PC-9 (cell line): ENCODE results near the gene PPP6C. TPM values are rescaled to one million over a fixed set of nuclear protein-coding genes. Genes with fewer than 3 reads are reported as not detected.
"Not testable (repeated sequence)": the region's sequence is repeated elsewhere in the genome, so short reads cannot be mapped to it uniquely, and the experiment has no call there.

Experiments used
- BruUV-seq: library from RNA; stranded (reverse); fragments of 400-500 nt; replicated peaks from 2 replicates; lab custom pipeline; 2021; lab: Mats Ljungman, UMichigan
- CTCF ChIA-PET: fragments of 300-600 bp; sonication (Branson Sonifier 250); formaldehyde crosslinking; loops from one replicate; lab custom pipeline; 2022; ENCODE audit warnings: antibody characterized with exemption; lab: Charles Lee
- POLR2A ChIA-PET: fragments of 300-600 bp; sonication (Branson Sonifier 250); formaldehyde crosslinking; loops from one replicate; lab custom pipeline; 2022; ENCODE audit warnings: antibody characterized with exemption; ENCODE audit not compliant: unreplicated experiment; lab: Charles Lee
- DNase-seq, 2 experiments: peaks; one replicate each; pipeline versions ENCODE4 v3.0.0 to v3.0.0-alpha.2; 2015 to 2022; ENCODE audit warnings: mixed read lengths in 1 of 2
- H2AFZ ChIP-seq: fragments of 200-600 bp; sonication (generic); 2 replicates; pipeline ENCODE4 v1.8.1; 2017; ENCODE audit warnings: antibody characterized with exemption
- H3F3A ChIP-seq: fragments of 200-600 bp; sonication (generic); 2 replicates; pipeline ENCODE4 v1.8.1; 2017; ENCODE audit warnings: antibody characterized with exemption, mild to moderate bottlenecking, low read depth; ENCODE audit not compliant: insufficient read depth
- H3K27ac ChIP-seq: fragments of 200-600 bp; sonication (generic); 2 replicates; pipeline ENCODE4 v1.6.1; 2016; ENCODE audit warnings: mixed run types
- H3K27me3 ChIP-seq: fragments of 200-600 bp; sonication (generic); 2 replicates; pipeline ENCODE4 v1.6.1; 2016; ENCODE audit warnings: low read depth, mixed run types; ENCODE audit not compliant: insufficient read depth
- H3K36me3 ChIP-seq: fragments of 200-600 bp; sonication (generic); 2 replicates; pipeline ENCODE4 v1.6.1; 2016; ENCODE audit warnings: low read depth, mixed run types
- H3K4me1 ChIP-seq: fragments of 200-600 bp; sonication (generic); replicated peaks from 2 replicates; pipeline ENCODE4 v1.6.1; 2016; ENCODE audit warnings: mixed run types; ENCODE audit not compliant: insufficient read depth
- H3K4me2 ChIP-seq: fragments of 200-600 bp; sonication (generic); 2 replicates; pipeline ENCODE4 v1.6.1; 2017; ENCODE audit warnings: mixed run types
- H3K4me3 ChIP-seq: fragments of 200-600 bp; sonication (generic); 2 replicates; pipeline ENCODE4 v1.6.1; 2016; ENCODE audit warnings: mixed run types
- H3K79me2 ChIP-seq: fragments of 200-600 bp; sonication (generic); 2 replicates; pipeline ENCODE4 v1.6.1; 2017; ENCODE audit warnings: low read depth, mixed run types
- H3K9me2 ChIP-seq: fragments of 200-600 bp; sonication (generic); 2 replicates; pipeline ENCODE4 v1.8.1; 2017; ENCODE audit warnings: mild to moderate bottlenecking; ENCODE audit not compliant: insufficient read depth
- H3K9me3 ChIP-seq: fragments of 200-600 bp; sonication (generic); 2 replicates; pipeline ENCODE4 v1.8.1; 2016; ENCODE audit warnings: low read depth; ENCODE audit not compliant: insufficient read depth
- H4K20me1 ChIP-seq: fragments of 200-600 bp; sonication (generic); 2 replicates; pipeline ENCODE4 v1.8.1; 2017; ENCODE audit not compliant: insufficient read depth
- EZH2 ChIP-seq: fragments of 200-600 bp; sonication (generic); IDR thresholded peaks from 2 replicates; pipeline ENCODE4 v1.8.0; 2017; ENCODE audit warnings: antibody characterized with exemption, low read depth
- intact Hi-C: fragments of 100-400 bp; cut with micrococcal nuclease; formaldehyde crosslinking; loops from one replicate; pipeline ENCODE4 v1.10.0; 2022; ENCODE audit not compliant: unreplicated experiment
- total RNA-seq: library from RNA; stranded (reverse); gene quantifications from 2 replicates; pipeline ENCODE4 v1.2.3, GENCODE V29; 2021
- TF ChIP-seq, protein P1 (sequence below): fragments of 200-600 bp; sonication (generic); conservative IDR thresholded peaks from 2 replicates; pipeline ENCODE4 v1.6.1; 2017; ENCODE audit warnings: mixed run types, antibody characterized with exemption, mild to moderate bottlenecking, moderate library complexity

The PPP6C gene
- total RNA-seq, 1 experiment from 2014 or later, result 49.6 TPM

DNA sequence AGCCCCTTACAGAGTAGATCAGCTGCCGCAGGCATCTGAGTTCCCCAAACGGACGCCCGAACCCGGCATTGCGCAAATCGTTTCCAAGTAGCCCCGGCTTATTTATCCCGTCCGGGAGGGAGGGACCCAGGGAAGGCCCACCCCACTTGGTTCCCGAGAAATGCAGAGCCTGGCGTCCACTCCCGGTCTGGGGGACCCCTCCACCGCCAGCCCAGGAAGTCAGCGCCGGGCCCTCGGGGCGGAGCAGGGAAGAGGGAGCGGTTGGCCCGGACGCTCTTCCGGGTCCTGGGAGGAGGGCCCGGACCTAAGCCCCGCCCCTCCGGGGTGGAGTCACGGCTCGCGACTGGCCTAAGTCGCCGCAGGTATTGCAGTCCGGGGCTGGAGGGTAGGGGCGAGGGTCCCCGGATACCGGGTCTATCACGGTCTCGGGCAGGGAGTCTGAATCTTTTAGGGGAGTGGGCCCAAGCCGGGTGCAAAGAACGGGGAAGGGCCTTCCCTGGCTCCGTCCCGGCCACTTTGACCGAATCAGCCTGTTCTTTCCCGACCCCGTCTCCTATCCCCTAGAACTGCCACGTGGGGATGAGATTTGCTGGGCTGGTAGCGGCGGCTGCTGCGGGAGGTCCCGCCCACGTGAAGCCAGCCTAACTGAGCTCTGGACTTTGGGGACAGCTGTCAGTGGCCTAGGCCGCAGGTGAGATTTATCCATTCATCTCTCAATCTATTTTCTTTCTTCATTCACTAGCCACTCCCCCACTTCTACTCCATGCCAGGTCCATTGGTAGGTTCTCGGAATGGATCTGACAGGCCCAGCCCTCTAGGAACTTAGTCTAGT, 10.8 kb upstream of the PPP6C start, which contains the start of gene RABEPK:
TSS of gene RABEPK (plus strand) at position 327 of the 832 bp plus-strand sequence. CDS start 2,472 bp downstream, outside the sequence.
- Histone ChIP-seq H4K20me1 (no peaks in the 10 kb centered on the region), H2AFZ (peak within 1 kb of the TSS; percentile 83), H3K36me3 (peaks cover 8% of the 10 kb centered on the region; the same call in 1 of the 2 replicates), H3K4me2 (peak within 1 kb of the TSS; percentile 77), H3K79me2 (peaks cover 12% of the 10 kb centered on the region), H3K4me1 (peaks cover 7% of the 10 kb centered on the region), H3K27ac (peak within 1 kb of the TSS; percentile 54), H3K9me2 (no peaks in the 10 kb centered on the region), H3K4me3 (peak within 1 kb of the TSS; percentile 65), H3K27me3 (no peaks in the 10 kb centered on the region), H3K9me3 (no peaks in the 10 kb centered on the region), H3F3A (peaks cover 24% of the 10 kb centered on the region; the same call in 1 of the 2 replicates)
- intact Hi-C loops, result loop anchor here (1.0 to 5.0 kb wide), 4 partner anchors 11 to 428 kb away; partner anchors contain the start of genes HSPA5, NR6A1 and PPP6C
- BruUV-seq, result TSS peak; percentile 87
- POLR2A ChIA-PET, result interaction anchor here (0.6 to 1.0 kb wide), 4 partner anchors 30 to 200 kb away, joined by 3 to 6 read pairs (median 4); no protein-coding TSS in a partner anchor
- TF ChIP-seq, protein P1, sequence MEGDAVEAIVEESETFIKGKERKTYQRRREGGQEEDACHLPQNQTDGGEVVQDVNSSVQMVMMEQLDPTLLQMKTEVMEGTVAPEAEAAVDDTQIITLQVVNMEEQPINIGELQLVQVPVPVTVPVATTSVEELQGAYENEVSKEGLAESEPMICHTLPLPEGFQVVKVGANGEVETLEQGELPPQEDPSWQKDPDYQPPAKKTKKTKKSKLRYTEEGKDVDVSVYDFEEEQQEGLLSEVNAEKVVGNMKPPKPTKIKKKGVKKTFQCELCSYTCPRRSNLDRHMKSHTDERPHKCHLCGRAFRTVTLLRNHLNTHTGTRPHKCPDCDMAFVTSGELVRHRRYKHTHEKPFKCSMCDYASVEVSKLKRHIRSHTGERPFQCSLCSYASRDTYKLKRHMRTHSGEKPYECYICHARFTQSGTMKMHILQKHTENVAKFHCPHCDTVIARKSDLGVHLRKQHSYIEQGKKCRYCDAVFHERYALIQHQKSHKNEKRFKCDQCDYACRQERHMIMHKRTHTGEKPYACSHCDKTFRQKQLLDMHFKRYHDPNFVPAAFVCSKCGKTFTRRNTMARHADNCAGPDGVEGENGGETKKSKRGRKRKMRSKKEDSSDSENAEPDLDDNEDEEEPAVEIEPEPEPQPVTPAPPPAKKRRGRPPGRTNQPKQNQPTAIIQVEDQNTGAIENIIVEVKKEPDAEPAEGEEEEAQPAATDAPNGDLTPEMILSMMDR, result no peak
- CTCF ChIA-PET, result interaction anchor here (1.2 kb wide), 1 partner anchor 348 kb away, joined by 3 read pairs; no protein-coding TSS in a partner anchor
- DNase-seq, result peak; percentile 83 to 96

DNA sequence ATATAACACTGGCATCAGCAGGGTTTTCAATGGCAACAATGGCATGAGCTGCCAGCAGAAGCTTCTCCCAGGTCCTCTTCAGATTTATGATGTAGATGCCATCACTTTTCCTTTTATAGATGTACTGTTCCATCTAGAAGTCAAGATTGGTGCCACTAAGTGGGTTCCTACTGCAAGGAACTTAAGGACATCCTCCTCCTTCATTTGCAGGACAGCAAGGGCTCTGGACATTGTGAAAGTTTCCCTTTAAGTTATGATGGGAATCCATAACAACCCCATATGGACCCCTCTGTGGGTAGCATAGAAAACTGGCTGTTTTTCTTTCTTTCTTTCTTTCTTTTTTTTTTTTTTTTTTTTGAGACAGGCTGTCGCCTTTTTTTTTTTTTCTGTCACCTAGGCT, 6.0 kb upstream of the PPP6C start:
- H2AFZ ChIP-seq, H4K20me1 ChIP-seq, BruUV-seq, H3K79me2 ChIP-seq, H3K4me1 ChIP-seq, H3K4me2 ChIP-seq, intact Hi-C loops, H3K4me3 ChIP-seq, H3K36me3 ChIP-seq, CTCF ChIA-PET, H3K9me3 ChIP-seq, DNase-seq, H3K27me3 ChIP-seq, H3K27ac ChIP-seq, H3K9me2 ChIP-seq: not testable (repeated sequence)
- POLR2A ChIA-PET, result interaction anchor here (0.6 kb wide), 1 partner anchor 346 kb away, joined by 3 read pairs; no protein-coding TSS in a partner anchor
- peaks cover 16% of the 10 kb centered on the region; the same call in 1 of the 2 replicates for H3F3A ChIP-seq

DNA sequence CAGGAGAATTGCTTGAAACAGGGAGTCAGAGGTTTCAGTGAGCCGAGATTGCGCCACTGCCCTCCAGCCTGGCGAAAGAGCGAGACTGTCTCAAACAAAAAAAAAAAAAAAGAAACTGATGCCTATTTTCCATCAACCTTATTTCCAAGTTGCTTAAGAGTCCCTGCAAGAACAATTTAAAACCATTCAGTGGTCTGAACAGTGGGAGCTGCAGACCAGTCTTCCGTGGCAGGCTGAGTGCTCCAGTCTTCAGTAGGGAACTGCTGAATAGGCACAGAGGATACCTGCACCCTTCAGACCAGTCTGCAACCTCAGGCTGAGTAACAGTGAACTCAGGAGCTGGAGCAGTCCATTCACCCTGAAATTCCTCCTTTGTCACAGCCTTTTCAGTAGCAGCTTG, 4.9 kb upstream of the PPP6C start:
- H4K20me1 ChIP-seq, CTCF ChIA-PET, H3K9me3 ChIP-seq, H3K9me2 ChIP-seq, H3K27ac ChIP-seq, H3K79me2 ChIP-seq, H3F3A ChIP-seq, H3K27me3 ChIP-seq, POLR2A ChIA-PET, H3K36me3 ChIP-seq, H3K4me3 ChIP-seq, H3K4me1 ChIP-seq, BruUV-seq, intact Hi-C loops, DNase-seq, H2AFZ ChIP-seq, H3K4me2 ChIP-seq: not testable (repeated sequence)

GRCh38 chr9:125190361-125190801, 778 bp upstream of the PPP6C start:
- H2AFZ ChIP-seq, result peak overlapping the region; percentile 100
- peaks cover 50% of the 10 kb centered on the region for H3K79me2 ChIP-seq
- H4K20me1 ChIP-seq, result peaks cover 9% of the 10 kb centered on the region
- H3K4me2 ChIP-seq, result peak overlapping the region; percentile 96
- H3K9me3 ChIP-seq, result no peaks in the 10 kb centered on the region
- ChIA-PET CTCF (no interaction called here), POLR2A (interaction anchor here (0.5 to 0.6 kb wide), 2 partner anchors 211 to 416 kb away, joined by 3 to 10 read pairs; no protein-coding TSS in a partner anchor)
- intact Hi-C loops, result no loop called here
- 0 out of 2 replicates have a peak, but pooled peaks cover 3% of the 10 kb centered on the region for H3F3A ChIP-seq
- H3K9me2 ChIP-seq, result no peaks in the 10 kb centered on the region
- peak overlapping the region; percentile 60 for H3K27ac ChIP-seq
- no peaks in the 10 kb centered on the region for H3K27me3 ChIP-seq
- DNase-seq, result no peak
- H3K4me3 ChIP-seq, result peak overlapping the region; percentile 99
- no TSS peak for BruUV-seq
- TF ChIP-seq EZH2, result no peak
- TF ChIP-seq, protein P1, result no peak
- 0 out of 2 replicates have a peak, but pooled peaks cover 4% of the 10 kb centered on the region for H3K36me3 ChIP-seq
- peaks cover 13% of the 10 kb centered on the region for H3K4me1 ChIP-seq
